ENCODE measurements around the gene CDK9. TPM values are rescaled to one million over a fixed set of nuclear protein-coding genes. Genes with fewer than 3 reads are reported as not detected.
A peak's percentile ranks its signal among the peaks of the same experiment; 100 is the strongest.

Gene CDK9
- total RNA-seq, 4 donors from 2014 or later, result 22.3 to 53.2 (median 41.2) TPM

DNA sequence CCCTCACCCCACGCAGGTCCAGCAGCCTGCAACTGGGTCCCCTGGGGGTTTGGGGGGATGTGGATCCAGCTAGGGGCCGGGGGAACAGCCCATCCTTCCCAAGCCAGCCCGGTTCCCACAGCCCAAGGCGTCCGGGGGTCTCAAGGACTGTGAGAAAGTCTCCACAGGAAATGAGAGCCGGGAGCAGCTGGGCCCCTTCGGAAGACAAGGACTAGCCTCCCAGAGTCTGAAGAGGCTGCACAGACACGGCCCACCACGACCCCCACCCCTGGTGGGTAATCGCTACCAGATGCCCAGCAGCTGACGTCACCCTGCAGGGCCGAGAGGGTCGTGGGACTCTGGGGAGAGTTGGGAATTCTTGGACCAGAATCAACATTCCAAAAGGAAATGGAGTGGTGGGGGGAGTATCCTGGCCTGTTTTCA is 17.9 kb upstream of the CDK9 start:
- no peaks in the 10 kb centered on the region for H3K36me3 ChIP-seq
- WGBS, 2 donors, result no CpG with 5 or more reads among the region's 13 CpGs
- no peak for DNase-seq
- H3K4me3 ChIP-seq, result peak overlapping the region in 3 of 4 donors; percentile 4 to 55 (median 41)
- no peaks in the 10 kb centered on the region for H3K9me3 ChIP-seq
- H3K4me1 ChIP-seq, result peaks cover 5 to 87% (median 41%) of the 10 kb centered on the region in 3 donors
- no peak for TF ChIP-seq POLR2A (IDR thresholded peaks at IDR 0.05)
- TF ChIP-seq, protein P1, sequence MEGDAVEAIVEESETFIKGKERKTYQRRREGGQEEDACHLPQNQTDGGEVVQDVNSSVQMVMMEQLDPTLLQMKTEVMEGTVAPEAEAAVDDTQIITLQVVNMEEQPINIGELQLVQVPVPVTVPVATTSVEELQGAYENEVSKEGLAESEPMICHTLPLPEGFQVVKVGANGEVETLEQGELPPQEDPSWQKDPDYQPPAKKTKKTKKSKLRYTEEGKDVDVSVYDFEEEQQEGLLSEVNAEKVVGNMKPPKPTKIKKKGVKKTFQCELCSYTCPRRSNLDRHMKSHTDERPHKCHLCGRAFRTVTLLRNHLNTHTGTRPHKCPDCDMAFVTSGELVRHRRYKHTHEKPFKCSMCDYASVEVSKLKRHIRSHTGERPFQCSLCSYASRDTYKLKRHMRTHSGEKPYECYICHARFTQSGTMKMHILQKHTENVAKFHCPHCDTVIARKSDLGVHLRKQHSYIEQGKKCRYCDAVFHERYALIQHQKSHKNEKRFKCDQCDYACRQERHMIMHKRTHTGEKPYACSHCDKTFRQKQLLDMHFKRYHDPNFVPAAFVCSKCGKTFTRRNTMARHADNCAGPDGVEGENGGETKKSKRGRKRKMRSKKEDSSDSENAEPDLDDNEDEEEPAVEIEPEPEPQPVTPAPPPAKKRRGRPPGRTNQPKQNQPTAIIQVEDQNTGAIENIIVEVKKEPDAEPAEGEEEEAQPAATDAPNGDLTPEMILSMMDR (IDR thresholded peaks at IDR 0.05), result no peak
- H3K27ac ChIP-seq, result peak overlapping the region; percentile 66 to 86 (median 82)
- intact Hi-C loops (cut with DNase I), result no loop called here
- H3K27me3 ChIP-seq, result no peaks in the 10 kb centered on the region

DNA sequence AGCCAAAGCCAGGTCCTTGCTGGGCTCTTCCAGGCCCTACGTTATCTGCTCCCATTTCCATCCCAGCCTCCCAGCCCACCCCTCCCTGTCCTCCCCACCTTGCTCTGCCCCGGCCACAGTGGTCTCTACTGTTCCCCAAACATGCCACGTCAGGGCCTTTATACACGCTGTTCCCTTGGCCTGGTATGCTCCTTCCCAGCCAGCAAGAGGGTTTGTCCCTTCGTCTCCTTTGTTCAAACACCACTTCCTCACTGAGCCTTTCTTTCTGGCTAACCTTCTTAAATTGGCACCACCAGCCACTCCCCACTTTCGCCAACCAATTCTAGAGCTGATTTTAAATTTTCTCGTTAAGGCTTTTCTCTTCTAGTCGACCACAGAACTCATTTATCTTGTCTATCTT is 17.1 kb upstream of the CDK9 start:
- intact Hi-C loops (cut with DNase I), result no loop called here
- TF ChIP-seq, protein P1 (IDR thresholded peaks at IDR 0.05), result no peak
- TF ChIP-seq POLR2A (IDR thresholded peaks at IDR 0.05), result no peak
- 47 to 63% methylated on average over 6 to 8 of the region's 8 CpGs for WGBS, 2 donors
- H3K4me1 ChIP-seq, result peaks cover 5 to 79% (median 36%) of the 10 kb centered on the region in 3 donors
- no peaks in the 10 kb centered on the region for H3K9me3 ChIP-seq
- no peaks in the 10 kb centered on the region for H3K36me3 ChIP-seq
- peak overlapping the region; percentile 66 to 86 (median 82) for H3K27ac ChIP-seq
- peak overlapping the region in 2 of 4 donors; percentile 41 to 55 for H3K4me3 ChIP-seq
- DNase-seq, result no peak
- no peaks in the 10 kb centered on the region for H3K27me3 ChIP-seq

DNA sequence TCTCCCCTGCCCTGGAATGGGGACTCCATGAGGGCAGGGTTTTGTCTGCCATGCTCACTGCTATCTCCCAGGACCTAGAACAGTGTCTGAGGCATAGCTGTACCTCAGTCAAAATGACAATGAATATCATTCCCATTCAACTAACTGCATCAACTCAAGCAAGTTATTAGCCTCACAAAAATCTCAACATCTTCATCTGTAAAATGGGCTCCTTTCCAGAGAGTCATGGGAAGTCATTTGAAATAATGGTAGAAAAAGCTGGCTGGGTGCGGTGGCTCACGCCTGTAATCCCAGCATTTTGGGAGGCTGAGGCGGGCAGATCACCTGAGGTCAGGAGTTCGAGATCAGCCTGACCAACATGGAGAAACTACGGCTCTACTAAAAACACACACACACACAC is 16.7 kb upstream of the CDK9 start:
- H3K36me3 ChIP-seq, result no peaks in the 10 kb centered on the region
- TF ChIP-seq POLR2A (IDR thresholded peaks at IDR 0.05), result no peak
- TF ChIP-seq, protein P1 (IDR thresholded peaks at IDR 0.05), result no peak
- peaks cover 5 to 75% (median 36%) of the 10 kb centered on the region in 3 donors for H3K4me1 ChIP-seq
- 95 to 100% methylated on average over 1 to 5 of the region's 5 CpGs for WGBS, 2 donors
- peak overlapping the region; percentile 66 to 86 (median 82) for H3K27ac ChIP-seq
- intact Hi-C loops (cut with DNase I), result no loop called here
- no peaks in the 10 kb centered on the region for H3K27me3 ChIP-seq
- no peak for DNase-seq
- H3K4me3 ChIP-seq, result peak overlapping the region in 2 of 4 donors; percentile 41 to 55
- H3K9me3 ChIP-seq, result no peaks in the 10 kb centered on the region

DNA sequence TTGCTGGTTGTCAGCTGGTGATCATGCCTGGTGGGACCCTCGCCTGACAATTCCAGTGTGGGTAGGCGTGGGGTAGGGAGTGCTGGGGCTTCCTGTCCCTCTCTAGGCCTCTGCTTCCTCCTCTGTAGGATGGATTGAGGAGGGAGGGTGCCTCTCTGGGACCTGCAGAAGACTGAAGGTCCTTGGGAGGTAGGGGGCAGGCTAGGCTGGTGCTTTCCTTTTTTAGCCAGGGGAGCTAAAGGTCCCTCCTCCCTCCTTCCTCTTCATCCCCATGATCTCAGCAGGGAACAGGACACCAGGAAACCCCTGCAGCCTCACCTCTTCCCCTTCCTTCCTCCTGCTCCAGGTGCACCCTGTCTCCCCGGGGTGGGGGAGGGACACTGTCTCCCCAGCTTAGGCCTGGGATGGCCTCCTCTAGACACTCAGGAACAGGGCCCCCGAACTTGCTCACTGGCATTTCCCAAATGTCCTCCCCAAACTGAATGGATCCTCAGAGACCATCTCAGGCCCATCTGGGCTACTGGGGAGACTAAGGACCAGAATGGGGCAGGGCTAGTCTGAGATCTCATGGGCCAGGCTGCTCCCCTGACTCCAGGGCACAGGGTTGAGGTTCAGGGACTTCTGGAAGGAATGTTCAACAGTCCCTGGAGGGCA is 15.8 kb upstream of the CDK9 start:
- no peak for TF ChIP-seq POLR2A (IDR thresholded peaks at IDR 0.05)
- TF ChIP-seq, protein P1 (IDR thresholded peaks at IDR 0.05), result no peak
- Histone ChIP-seq H3K9me3 (no peaks in the 10 kb centered on the region), H3K36me3 (no peaks in the 10 kb centered on the region), H3K27me3 (no peaks in the 10 kb centered on the region), H3K4me3 (peak overlapping the region; percentile 39 to 77 (median 56)), H3K27ac (peak overlapping the region; percentile 73 to 82 (median 82)), H3K4me1 (peaks cover 5 to 67% (median 33%) of the 10 kb centered on the region in 3 donors)
- intact Hi-C loops (cut with DNase I), result no loop called here
- WGBS, 2 donors, result 60 to 85% methylated on average over 1 to 2 of the region's 4 CpGs
- no peak for DNase-seq

DNA sequence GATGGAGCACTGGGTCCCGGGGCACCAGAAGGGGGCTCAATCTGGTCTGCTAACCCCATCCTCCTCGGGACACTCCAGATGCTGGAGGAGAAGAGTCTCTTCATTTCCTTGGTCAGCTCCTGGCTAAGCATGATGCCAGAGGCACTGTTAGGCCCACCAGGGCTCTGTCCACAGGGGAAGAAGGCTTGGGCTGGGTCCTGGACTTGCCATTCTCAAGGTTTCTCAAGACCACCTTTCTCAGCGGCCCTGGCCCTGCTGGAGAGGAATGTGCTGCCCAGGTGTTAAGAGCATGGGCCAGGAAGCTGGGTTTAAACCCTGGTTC is 15.3 kb upstream of the CDK9 start:
- 51 to 60% methylated on average over 1 to 3 of the region's 3 CpGs for WGBS, 2 donors
- no peak for DNase-seq
- peak overlapping the region; percentile 73 to 82 (median 82) for H3K27ac ChIP-seq
- H3K4me3 ChIP-seq, result peak overlapping the region; percentile 39 to 77 (median 56)
- H3K36me3 ChIP-seq, result no peaks in the 10 kb centered on the region
- intact Hi-C loops (cut with DNase I), result no loop called here
- H3K4me1 ChIP-seq, result peaks cover 5 to 65% (median 33%) of the 10 kb centered on the region in 3 donors
- no peaks in the 10 kb centered on the region for H3K9me3 ChIP-seq
- no peak for TF ChIP-seq POLR2A (IDR thresholded peaks at IDR 0.05)
- TF ChIP-seq, protein P1 (IDR thresholded peaks at IDR 0.05), result no peak
- no peaks in the 10 kb centered on the region for H3K27me3 ChIP-seq

Measured in esophagus squamous epithelium (tissue), 5 donors.